WTC11 (cell line): ENCODE data around the gene PACS1. TPM values are rescaled to one million over a fixed set of nuclear protein-coding genes. Genes with fewer than 3 reads are reported as not detected.

Experiments
- ATAC-seq: fragments of 200-7000 bp; cut with Tn5 transposase; 2 replicates; pipeline ENCODE4 v1.10.0; 2021; ENCODE audit warnings: mild to moderate bottlenecking, moderate library complexity
- CTCF ChIA-PET: fragments of 300-600 bp; sonication (Branson Sonifier 250); formaldehyde crosslinking; loops from one replicate; lab custom pipeline; 2021; ENCODE audit warnings: antibody characterized with exemption; lab: Charles Lee
- POLR2A ChIA-PET: fragments of 350-600 bp; sonication (Branson Sonifier 250); formaldehyde crosslinking; loops from one replicate; lab custom pipeline; 2021; ENCODE audit warnings: antibody characterized with exemption; lab: Charles Lee
- DNase-seq: peaks from one replicate; pipeline ENCODE4 v3.0.0; 2021; ENCODE audit warnings: low spot score
- H3K27ac Mint-ChIP-seq: 2 replicates; pipeline ENCODE4 v1.8.0; 2021; ENCODE audit warnings: mixed read lengths
- H3K27me3 Mint-ChIP-seq: 2 replicates; pipeline ENCODE4 v1.8.0; 2021; ENCODE audit warnings: low read depth, mild to moderate bottlenecking, moderate library complexity, mixed read lengths
- H3K36me3 Mint-ChIP-seq: 2 replicates; pipeline ENCODE4 v1.8.0; 2021; ENCODE audit warnings: mixed read lengths
- H3K4me1 Mint-ChIP-seq: 2 replicates; pipeline ENCODE4 v1.8.0; 2022; ENCODE audit warnings: mixed read lengths
- H3K4me3 Mint-ChIP-seq: 2 replicates; pipeline ENCODE4 v1.8.0; 2021; ENCODE audit warnings: mild to moderate bottlenecking, moderate library complexity, mixed read lengths
- H3K9me3 Mint-ChIP-seq: 2 replicates; pipeline ENCODE4 v1.8.0; 2021; ENCODE audit warnings: mixed read lengths
- CREB1 ChIP-seq: sonication (generic); formaldehyde crosslinking; IDR thresholded peaks from 2 replicates; pipeline ENCODE4 v1.8.0; 2023; ENCODE audit warnings: mild to moderate bottlenecking, missing genetic modification reagents
- ELF4 ChIP-seq: sonication (generic); formaldehyde crosslinking; IDR thresholded peaks from 2 replicates; pipeline ENCODE4 v1.8.1; 2022; ENCODE audit warnings: low read depth, mild to moderate bottlenecking, moderate library complexity, missing genetic modification reagents
- ESRRA ChIP-seq: sonication (generic); formaldehyde crosslinking; IDR thresholded peaks from 2 replicates; pipeline ENCODE4 v1.8.1; 2022; ENCODE audit warnings: mild to moderate bottlenecking, missing genetic modification reagents, borderline replicate concordance
- FOXJ3 ChIP-seq: sonication (generic); formaldehyde crosslinking; IDR thresholded peaks from 2 replicates; pipeline ENCODE4 v1.9.0; 2021; ENCODE audit warnings: missing genetic modification reagents, mild to moderate bottlenecking, borderline replicate concordance
- GRHL2 ChIP-seq: fragments of 250-450 bp; sonication (Bioruptor Pico); IDR thresholded peaks from 2 replicates; pipeline ENCODE4 v1.8.0; 2022; ENCODE audit warnings: mild to moderate bottlenecking, moderate library complexity; ENCODE audit not compliant: insufficient replicate concordance, severe bottlenecking
- HMGA2 ChIP-seq: fragments of 250-450 bp; sonication (Bioruptor Pico); IDR thresholded peaks from 2 replicates; pipeline ENCODE4 v1.4.0; 2021; ENCODE audit warnings: mild to moderate bottlenecking, moderate library complexity
- JAZF1 ChIP-seq: fragments of 250-450 bp; sonication (Bioruptor Pico); IDR thresholded peaks from 2 replicates; pipeline ENCODE4 v1.9.0; 2021; ENCODE audit warnings: moderate library complexity, mild to moderate bottlenecking, inconsistent platforms
- MYBL2 ChIP-seq: sonication (generic); formaldehyde crosslinking; IDR thresholded peaks from 2 replicates; pipeline ENCODE4 v1.8.1; 2023; ENCODE audit warnings: mild to moderate bottlenecking, moderate library complexity, missing genetic modification reagents
- NR2C2 ChIP-seq: sonication (generic); formaldehyde crosslinking; IDR thresholded peaks from 2 replicates; pipeline ENCODE4 v1.8.0; 2022; ENCODE audit warnings: mild to moderate bottlenecking, missing genetic modification reagents
- OVOL2 ChIP-seq: fragments of 250-450 bp; sonication (Bioruptor Pico); IDR thresholded peaks from 2 replicates; pipeline ENCODE4 v1.9.0; 2021; ENCODE audit warnings: mild to moderate bottlenecking, borderline replicate concordance
- SMAD4 ChIP-seq: sonication (generic); formaldehyde crosslinking; IDR thresholded peaks from 2 replicates; pipeline ENCODE4 v1.8.0; 2022; ENCODE audit warnings: mild to moderate bottlenecking, missing genetic modification reagents
- TEAD4 ChIP-seq: sonication (generic); formaldehyde crosslinking; IDR thresholded peaks from 2 replicates; pipeline ENCODE4 v1.8.0; 2022; ENCODE audit warnings: mild to moderate bottlenecking, missing genetic modification reagents
- ZNF263 ChIP-seq: sonication (generic); formaldehyde crosslinking; IDR thresholded peaks from 2 replicates; pipeline ENCODE4 v1.8.1; 2022; ENCODE audit warnings: low read depth, mild to moderate bottlenecking, moderate library complexity, missing genetic modification reagents
- ZNF671 ChIP-seq: fragments of 250-450 bp; sonication (Bioruptor Pico); IDR thresholded peaks from 2 replicates; pipeline ENCODE4 v1.8.0; 2021; ENCODE audit warnings: mild to moderate bottlenecking
- total RNA-seq: library from RNA; stranded (reverse); gene quantifications from 3 replicates; pipeline ENCODE4 v1.2.3, GENCODE V29; 2021
- TF ChIP-seq, protein P1 (sequence below): fragments of 200-600 bp; IDR thresholded peaks from 2 replicates; pipeline ENCODE4 v1.8.0; 2022; ENCODE audit warnings: antibody characterized with exemption
- TF ChIP-seq, protein P2 (sequence below): sonication (generic); formaldehyde crosslinking; IDR thresholded peaks from 2 replicates; pipeline ENCODE4 v1.8.0; 2023; ENCODE audit warnings: missing genetic modification reagents, mild to moderate bottlenecking, borderline replicate concordance
- TF ChIP-seq, protein P3 (sequence below): fragments of 250-450 bp; sonication (Bioruptor Pico); IDR thresholded peaks from 2 replicates; pipeline ENCODE4 v1.9.0; 2021; ENCODE audit warnings: moderate library complexity, mild to moderate bottlenecking, inconsistent platforms, borderline replicate concordance
- TF ChIP-seq, protein P4 (sequence below): sonication (generic); formaldehyde crosslinking; IDR thresholded peaks from 2 replicates; pipeline ENCODE4 v1.8.1; 2023; ENCODE audit warnings: mild to moderate bottlenecking, missing genetic modification reagents

Gene PACS1
- total RNA-seq, 1 experiment from 2014 or later, result 34.8 TPM

DNA sequence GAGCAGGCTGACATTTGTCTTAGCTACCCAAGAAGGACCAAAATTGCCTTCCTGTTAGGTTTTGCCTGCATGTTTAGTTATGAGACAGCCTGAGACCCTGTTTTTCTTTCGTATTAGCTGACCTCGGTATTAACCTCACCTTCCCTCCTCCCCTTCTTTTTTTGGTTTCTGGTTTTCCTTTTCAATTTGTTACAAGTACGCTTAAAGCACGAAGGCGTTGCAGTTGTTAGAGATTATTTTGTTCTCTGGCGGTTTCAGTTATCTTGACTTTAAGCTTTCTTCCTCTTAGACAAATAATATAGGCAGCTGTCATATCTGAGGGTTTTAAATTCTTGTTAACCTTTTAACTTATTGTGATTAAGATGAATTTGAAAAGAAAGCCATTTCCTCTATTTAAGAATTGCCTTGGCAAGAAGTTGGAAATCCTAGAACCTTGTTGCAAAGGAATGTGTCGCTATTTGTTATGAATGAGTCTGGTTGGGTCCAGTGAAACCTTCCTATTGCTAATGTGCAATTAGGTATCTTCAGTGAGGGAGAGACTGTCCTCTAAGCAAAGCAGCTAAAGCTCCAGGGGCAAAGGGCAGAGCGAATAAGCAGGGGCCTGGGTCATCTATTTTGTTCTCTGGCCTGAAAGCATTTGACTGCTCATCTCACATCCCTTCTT is 45.7 kb downstream of the PACS1 start:
- peaks cover 53% of the 10 kb centered on the region for H3K4me1 Mint-ChIP-seq
- CTCF ChIA-PET, result interaction anchor here (0.5 to 1.5 kb wide), 5 partner anchors 17 to 671 kb away, joined by 3 to 4 read pairs (median 4); no protein-coding TSS in a partner anchor
- TF ChIP-seq ESRRA (CRISPR knock-in tag) (no peak), JAZF1 (CRISPR knock-in tag) (no peak), ZNF263 (CRISPR knock-in tag) (no peak), CREB1 (no peak), NR2C2 (CRISPR knock-in tag) (no peak), OVOL2 (CRISPR knock-in tag) (no peak), ZNF671 (CRISPR knock-in tag) (no peak), SMAD4 (CRISPR knock-in tag) (no peak), HMGA2 (no peak), TEAD4 (CRISPR knock-in tag) (no peak), FOXJ3 (CRISPR knock-in tag) (no peak), GRHL2 (CRISPR knock-in tag) (no peak), ELF4 (CRISPR knock-in tag) (no peak), MYBL2 (CRISPR knock-in tag) (no peak)
- TF ChIP-seq, protein P1, sequence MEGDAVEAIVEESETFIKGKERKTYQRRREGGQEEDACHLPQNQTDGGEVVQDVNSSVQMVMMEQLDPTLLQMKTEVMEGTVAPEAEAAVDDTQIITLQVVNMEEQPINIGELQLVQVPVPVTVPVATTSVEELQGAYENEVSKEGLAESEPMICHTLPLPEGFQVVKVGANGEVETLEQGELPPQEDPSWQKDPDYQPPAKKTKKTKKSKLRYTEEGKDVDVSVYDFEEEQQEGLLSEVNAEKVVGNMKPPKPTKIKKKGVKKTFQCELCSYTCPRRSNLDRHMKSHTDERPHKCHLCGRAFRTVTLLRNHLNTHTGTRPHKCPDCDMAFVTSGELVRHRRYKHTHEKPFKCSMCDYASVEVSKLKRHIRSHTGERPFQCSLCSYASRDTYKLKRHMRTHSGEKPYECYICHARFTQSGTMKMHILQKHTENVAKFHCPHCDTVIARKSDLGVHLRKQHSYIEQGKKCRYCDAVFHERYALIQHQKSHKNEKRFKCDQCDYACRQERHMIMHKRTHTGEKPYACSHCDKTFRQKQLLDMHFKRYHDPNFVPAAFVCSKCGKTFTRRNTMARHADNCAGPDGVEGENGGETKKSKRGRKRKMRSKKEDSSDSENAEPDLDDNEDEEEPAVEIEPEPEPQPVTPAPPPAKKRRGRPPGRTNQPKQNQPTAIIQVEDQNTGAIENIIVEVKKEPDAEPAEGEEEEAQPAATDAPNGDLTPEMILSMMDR, result no peak
- TF ChIP-seq, protein P2, sequence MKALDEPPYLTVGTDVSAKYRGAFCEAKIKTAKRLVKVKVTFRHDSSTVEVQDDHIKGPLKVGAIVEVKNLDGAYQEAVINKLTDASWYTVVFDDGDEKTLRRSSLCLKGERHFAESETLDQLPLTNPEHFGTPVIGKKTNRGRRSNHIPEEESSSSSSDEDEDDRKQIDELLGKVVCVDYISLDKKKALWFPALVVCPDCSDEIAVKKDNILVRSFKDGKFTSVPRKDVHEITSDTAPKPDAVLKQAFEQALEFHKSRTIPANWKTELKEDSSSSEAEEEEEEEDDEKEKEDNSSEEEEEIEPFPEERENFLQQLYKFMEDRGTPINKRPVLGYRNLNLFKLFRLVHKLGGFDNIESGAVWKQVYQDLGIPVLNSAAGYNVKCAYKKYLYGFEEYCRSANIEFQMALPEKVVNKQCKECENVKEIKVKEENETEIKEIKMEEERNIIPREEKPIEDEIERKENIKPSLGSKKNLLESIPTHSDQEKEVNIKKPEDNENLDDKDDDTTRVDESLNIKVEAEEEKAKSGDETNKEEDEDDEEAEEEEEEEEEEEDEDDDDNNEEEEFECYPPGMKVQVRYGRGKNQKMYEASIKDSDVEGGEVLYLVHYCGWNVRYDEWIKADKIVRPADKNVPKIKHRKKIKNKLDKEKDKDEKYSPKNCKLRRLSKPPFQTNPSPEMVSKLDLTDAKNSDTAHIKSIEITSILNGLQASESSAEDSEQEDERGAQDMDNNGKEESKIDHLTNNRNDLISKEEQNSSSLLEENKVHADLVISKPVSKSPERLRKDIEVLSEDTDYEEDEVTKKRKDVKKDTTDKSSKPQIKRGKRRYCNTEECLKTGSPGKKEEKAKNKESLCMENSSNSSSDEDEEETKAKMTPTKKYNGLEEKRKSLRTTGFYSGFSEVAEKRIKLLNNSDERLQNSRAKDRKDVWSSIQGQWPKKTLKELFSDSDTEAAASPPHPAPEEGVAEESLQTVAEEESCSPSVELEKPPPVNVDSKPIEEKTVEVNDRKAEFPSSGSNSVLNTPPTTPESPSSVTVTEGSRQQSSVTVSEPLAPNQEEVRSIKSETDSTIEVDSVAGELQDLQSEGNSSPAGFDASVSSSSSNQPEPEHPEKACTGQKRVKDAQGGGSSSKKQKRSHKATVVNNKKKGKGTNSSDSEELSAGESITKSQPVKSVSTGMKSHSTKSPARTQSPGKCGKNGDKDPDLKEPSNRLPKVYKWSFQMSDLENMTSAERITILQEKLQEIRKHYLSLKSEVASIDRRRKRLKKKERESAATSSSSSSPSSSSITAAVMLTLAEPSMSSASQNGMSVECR (CRISPR knock-in tag), result no peak
- TF ChIP-seq, protein P3, sequence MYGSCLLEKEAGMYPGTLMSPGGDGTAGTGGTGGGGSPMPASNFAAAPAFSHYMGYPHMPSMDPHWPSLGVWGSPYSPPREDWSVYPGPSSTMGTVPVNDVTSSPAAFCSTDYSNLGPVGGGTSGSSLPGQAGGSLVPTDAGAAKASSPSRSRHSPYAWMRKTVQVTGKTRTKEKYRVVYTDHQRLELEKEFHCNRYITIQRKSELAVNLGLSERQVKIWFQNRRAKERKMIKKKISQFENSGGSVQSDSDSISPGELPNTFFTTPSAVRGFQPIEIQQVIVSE (CRISPR knock-in tag), result no peak
- TF ChIP-seq, protein P4, sequence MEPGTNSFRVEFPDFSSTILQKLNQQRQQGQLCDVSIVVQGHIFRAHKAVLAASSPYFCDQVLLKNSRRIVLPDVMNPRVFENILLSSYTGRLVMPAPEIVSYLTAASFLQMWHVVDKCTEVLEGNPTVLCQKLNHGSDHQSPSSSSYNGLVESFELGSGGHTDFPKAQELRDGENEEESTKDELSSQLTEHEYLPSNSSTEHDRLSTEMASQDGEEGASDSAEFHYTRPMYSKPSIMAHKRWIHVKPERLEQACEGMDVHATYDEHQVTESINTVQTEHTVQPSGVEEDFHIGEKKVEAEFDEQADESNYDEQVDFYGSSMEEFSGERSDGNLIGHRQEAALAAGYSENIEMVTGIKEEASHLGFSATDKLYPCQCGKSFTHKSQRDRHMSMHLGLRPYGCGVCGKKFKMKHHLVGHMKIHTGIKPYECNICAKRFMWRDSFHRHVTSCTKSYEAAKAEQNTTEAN (CRISPR knock-in tag), result no peak
- TF ChIP-seq, all 79 proteins: peak for 0
- POLR2A ChIA-PET, result no interaction called here
- Mint-ChIP-seq H3K9me3 (no peaks in the 10 kb centered on the region), H3K4me3 (no peak overlapping the region), H3K27me3 (no peaks in the 10 kb centered on the region), H3K36me3 (no peaks in the 10 kb centered on the region), H3K27ac (no peak overlapping the region)
- ATAC-seq (no peak), DNase-seq (no peak)
